SK-N-SH (cell line): ENCODE measurements around the gene SCGB1C1. TPM values are rescaled to one million over a fixed set of nuclear protein-coding genes. Genes with fewer than 3 reads are reported as not detected.

ENCODE experiments used
- CTCF ChIA-PET: fragments of 300-600, 350-600 bp; formaldehyde crosslinking; extraction: SDS; loops from one replicate; lab custom pipeline; 2021; lab: Yijun Ruan, JAX
- POLR2A ChIA-PET: fragments of 350-600 bp; sonication (Branson Sonifier 250); formaldehyde crosslinking; extraction: SDS; loops from one replicate; lab custom pipeline; 2020; ENCODE audit warnings: antibody characterized with exemption, inconsistent platforms; lab: Yijun Ruan, JAX
- DNase-seq: peaks from one replicate; pipeline ENCODE4 v3.0.0; 2012
- H2AFZ ChIP-seq: fragments of 200-600 bp; sonication (generic); 2 replicates; pipeline ENCODE4 v1.8.1; 2016; ENCODE audit warnings: antibody characterized with exemption, mild to moderate bottlenecking, low read depth
- H3F3A ChIP-seq: fragments of 200-600 bp; sonication (generic); replicated peaks from 2 replicates; pipeline ENCODE3; 2016; ENCODE audit warnings: antibody characterized with exemption, mild to moderate bottlenecking; ENCODE audit not compliant: insufficient read depth
- H3K27ac ChIP-seq, 2 experiments: fragments of 200-500 bp in 1 of 2; fragments of 200-600 bp in 1 of 2; sonication (Bioruptor generic) in 1 of 2; sonication (generic), shearing (Covaris generic) in 1 of 2; 2 replicates each; pipeline versions ENCODE4 v1.5.1 to v1.6.1; 2014 to 2016; ENCODE audit warnings: low read depth in 2 of 2, inconsistent platforms in 1 of 2, low read length in 1 of 2, mild to moderate bottlenecking in 1 of 2, mixed read lengths in 1 of 2
- H3K27me3 ChIP-seq: fragments of 200-600 bp; sonication (generic), shearing (Covaris generic); 2 replicates; pipeline ENCODE4 v1.6.1; 2016; ENCODE audit warnings: mixed run types; ENCODE audit not compliant: insufficient read depth
- H3K36me3 ChIP-seq, 2 experiments: fragments of 200-500 bp in 1 of 2; fragments of 200-600 bp in 1 of 2; sonication (Bioruptor generic) in 1 of 2; sonication (generic) in 1 of 2; replicated peaks in 1 of 2; 2 replicates each; pipeline versions ENCODE3 to v1.5.1; 2014 to 2016; ENCODE audit warnings: low read length in 1 of 2, mild to moderate bottlenecking in 1 of 2; ENCODE audit not compliant: insufficient read depth in 2 of 2, control insufficient read depth in 1 of 2
- H3K4me1 ChIP-seq, 2 experiments: fragments of 200-500 bp in 1 of 2; fragments of 200-600 bp in 1 of 2; sonication (Bioruptor generic) in 1 of 2; sonication (generic), shearing (Covaris generic) in 1 of 2; 2 replicates each; pipeline versions ENCODE4 v1.5.1 to v1.6.1; 2014 to 2016; ENCODE audit warnings: low read depth in 1 of 2, low read length in 1 of 2, mixed run types in 1 of 2; ENCODE audit not compliant: insufficient read depth in 2 of 2, control insufficient read depth in 1 of 2
- H3K4me2 ChIP-seq: fragments of 200-600 bp; sonication (generic), shearing (Covaris generic); 2 replicates; pipeline ENCODE4 v1.6.1; 2017; ENCODE audit warnings: mixed run types
- H3K4me3 ChIP-seq, 2 experiments: fragments of 200-500 bp in 1 of 2; fragments of 200-600 bp in 1 of 2; sonication (Bioruptor generic) in 1 of 2; sonication (generic), shearing (Covaris generic) in 1 of 2; 2 replicates each; pipeline versions ENCODE4 v1.5.1 to v1.8.1; 2014 to 2016; ENCODE audit warnings: low read depth in 2 of 2, inconsistent platforms in 1 of 2, low read length in 1 of 2, mild to moderate bottlenecking in 1 of 2, mixed read lengths in 1 of 2, moderate library complexity in 1 of 2
- H3K79me2 ChIP-seq: fragments of 200-600 bp; sonication (generic); 2 replicates; pipeline ENCODE4 v1.8.1; 2017; ENCODE audit warnings: mild to moderate bottlenecking; ENCODE audit not compliant: insufficient read depth
- H3K9ac ChIP-seq: fragments of 200-600 bp; sonication (generic); 2 replicates; pipeline ENCODE4 v1.6.1; 2017; ENCODE audit warnings: mixed run types
- H3K9me2 ChIP-seq: fragments of 200-600 bp; sonication (generic); 2 replicates; pipeline ENCODE4 v1.6.1; 2017; ENCODE audit warnings: mixed run types
- H3K9me3 ChIP-seq: fragments of 200-600 bp; sonication (generic); 2 replicates; pipeline ENCODE4 v1.6.1; 2017; ENCODE audit warnings: mixed run types, mild to moderate bottlenecking, moderate library complexity
- H4K20me1 ChIP-seq: fragments of 200-600 bp; sonication (generic); 2 replicates; pipeline ENCODE4 v1.6.1; 2017; ENCODE audit warnings: mild to moderate bottlenecking, mixed run types; ENCODE audit not compliant: insufficient read depth
- FOXM1 ChIP-seq: IDR thresholded peaks from 2 replicates; pipeline ENCODE4 v1.4.0; 2012; ENCODE audit warnings: low read depth, mild to moderate bottlenecking
- GABPA ChIP-seq: IDR thresholded peaks from 2 replicates; pipeline ENCODE4 v1.4.0; 2012; ENCODE audit warnings: low read depth, mild to moderate bottlenecking
- GATA2 ChIP-seq: sonication (generic); formaldehyde crosslinking; IDR thresholded peaks from 2 replicates; pipeline ENCODE4 v1.5.0; 2020; ENCODE audit warnings: mild to moderate bottlenecking, missing genetic modification reagents
- JUND ChIP-seq: IDR thresholded peaks from 2 replicates; pipeline ENCODE4 v1.4.0; 2012
- MEF2A ChIP-seq: IDR thresholded peaks from 2 replicates; pipeline ENCODE4 v1.4.0; 2012; ENCODE audit warnings: low read depth, borderline replicate concordance
- NFIC ChIP-seq: IDR thresholded peaks from 2 replicates; pipeline ENCODE4 v1.4.0; 2012; ENCODE audit warnings: borderline replicate concordance
- NRF1 ChIP-seq: IDR thresholded peaks from 2 replicates; pipeline ENCODE4 v1.6.1; 2012; ENCODE audit warnings: low read depth, mild to moderate bottlenecking, low read length
- RCOR1 ChIP-seq: fragments of 150-350 bp; IDR thresholded peaks from 2 replicates; pipeline ENCODE4 v1.6.1; 2017; ENCODE audit warnings: antibody characterized with exemption, low read length
- RFX5 ChIP-seq: IDR thresholded peaks from 2 replicates; pipeline ENCODE4 v1.6.1; 2012; ENCODE audit warnings: mild to moderate bottlenecking, improper control_type of control experiment, low read length
- SIN3A ChIP-seq: IDR thresholded peaks from 2 replicates; pipeline ENCODE4 v1.6.1; 2012; ENCODE audit warnings: low read depth, mild to moderate bottlenecking, low read length, moderate library complexity, borderline replicate concordance
- SMC3 ChIP-seq: IDR thresholded peaks from 2 replicates; pipeline ENCODE4 v1.6.1; 2012; ENCODE audit warnings: low read depth, low read length, improper control_type of control experiment
- TAF1 ChIP-seq: IDR thresholded peaks from 2 replicates; pipeline ENCODE4 v1.6.1; 2012; ENCODE audit warnings: low read depth, mild to moderate bottlenecking, low read length, moderate library complexity, borderline replicate concordance
- TCF12 ChIP-seq: IDR thresholded peaks from 2 replicates; pipeline ENCODE4 v1.4.0; 2012
- TEAD4 ChIP-seq: IDR thresholded peaks from 2 replicates; pipeline ENCODE4 v1.4.0; 2012; ENCODE audit warnings: mild to moderate bottlenecking, borderline replicate concordance; ENCODE audit not compliant: insufficient read depth
- YY1 ChIP-seq: IDR thresholded peaks from 2 replicates; pipeline ENCODE4 v1.4.0; 2012; ENCODE audit warnings: low read depth, mild to moderate bottlenecking
- whole genome bisulfite sequencing: methylation state at CpG from one replicate; pipeline ENCODE4 v1.1.6; 2017; ENCODE audit warnings: low lambda C conversion rate; 5-methylcytosine and 5-hydroxymethylcytosine counted together
- polyA plus RNA-seq, 3 experiments: library from polyadenylated mRNA; depleted of rRNA; stranded (reverse); fragments of >200 nt; gene quantifications; 2 replicates each; pipeline ENCODE4 v1.2.3, GENCODE V29; 2012
- TF ChIP-seq, protein P1 (sequence below): IDR thresholded peaks from 2 replicates; pipeline ENCODE4; 2012
- TF ChIP-seq, protein P2 (sequence below): IDR thresholded peaks from 2 replicates; pipeline ENCODE4 v1.4.0; 2012; ENCODE audit warnings: low read depth, borderline replicate concordance
- TF ChIP-seq, protein P3 (sequence below): IDR thresholded peaks from 2 replicates; pipeline ENCODE4 v1.6.1; 2012; ENCODE audit warnings: mild to moderate bottlenecking, low read depth, low read length, moderate library complexity
- TF ChIP-seq, protein P4 (sequence below): fragments of 200-600 bp; sonication (generic); IDR thresholded peaks from 2 replicates; pipeline ENCODE4 v1.6.1; 2017; ENCODE audit warnings: antibody characterized with exemption, mild to moderate bottlenecking, moderate library complexity

The SCGB1C1 gene
- polyA plus RNA-seq, 1 of the 3 experiments (the other 2 are of a cell fraction) = not detected

DNA sequence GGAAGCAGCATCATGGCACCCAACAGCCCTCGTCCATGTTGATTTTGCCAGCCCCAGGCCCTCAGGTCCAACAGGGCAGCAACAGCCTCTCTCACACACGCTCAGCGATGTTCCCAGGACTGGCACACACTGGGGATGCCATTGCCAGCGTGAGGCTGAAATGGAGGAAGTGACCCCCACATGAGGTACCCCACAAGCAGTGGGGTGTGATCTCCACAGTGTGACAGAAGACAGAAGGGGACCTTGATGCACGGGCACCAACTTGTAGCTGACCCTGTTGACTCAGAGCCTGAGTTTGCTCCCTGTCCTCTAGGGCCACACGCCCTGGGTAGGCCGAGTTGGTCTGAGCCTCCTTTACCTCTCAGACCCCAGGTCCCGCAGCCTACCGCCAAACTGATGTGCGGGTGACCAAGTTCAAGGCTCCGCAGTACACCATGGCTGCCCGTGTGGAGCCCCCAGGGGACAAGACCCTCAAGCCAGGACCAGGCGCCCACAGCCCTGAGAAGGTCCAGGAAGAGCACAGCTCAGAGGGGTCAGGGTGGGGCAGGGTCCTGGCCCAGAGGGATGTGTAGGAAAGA lies 6.2 kb downstream of the SCGB1C1 start:
- Histone ChIP-seq H3K9me3 (no peaks in the 10 kb centered on the region), H3K4me2 (no peak overlapping the region), H3K27me3 (no peaks in the 10 kb centered on the region), H3K4me1 (no peaks in the 10 kb centered on the region), H4K20me1 (peaks cover 17% of the 10 kb centered on the region), H2AFZ (no peak overlapping the region), H3K9ac (no peak overlapping the region), H3K9me2 (no peaks in the 10 kb centered on the region), H3K36me3 (peaks cover 10 to 18% of the 10 kb centered on the region in 2 experiments), H3K27ac (no peak overlapping the region), H3K79me2 (peaks cover 8% of the 10 kb centered on the region; the same call in 1 of the 2 replicates), H3K4me3 (no peak overlapping the region), H3F3A (no peaks in the 10 kb centered on the region)
- TF ChIP-seq RCOR1 (no peak), TEAD4 (no peak), FOXM1 (no peak), TCF12 (no peak), MEF2A (no peak), NRF1 (no peak), SIN3A (no peak), YY1 (no peak), SMC3 (no peak), NFIC (no peak), TAF1 (no peak), GABPA (no peak), JUND (no peak), RFX5 (no peak), GATA2 (CRISPR knock-in tag) (no peak)
- TF ChIP-seq, protein P1, sequence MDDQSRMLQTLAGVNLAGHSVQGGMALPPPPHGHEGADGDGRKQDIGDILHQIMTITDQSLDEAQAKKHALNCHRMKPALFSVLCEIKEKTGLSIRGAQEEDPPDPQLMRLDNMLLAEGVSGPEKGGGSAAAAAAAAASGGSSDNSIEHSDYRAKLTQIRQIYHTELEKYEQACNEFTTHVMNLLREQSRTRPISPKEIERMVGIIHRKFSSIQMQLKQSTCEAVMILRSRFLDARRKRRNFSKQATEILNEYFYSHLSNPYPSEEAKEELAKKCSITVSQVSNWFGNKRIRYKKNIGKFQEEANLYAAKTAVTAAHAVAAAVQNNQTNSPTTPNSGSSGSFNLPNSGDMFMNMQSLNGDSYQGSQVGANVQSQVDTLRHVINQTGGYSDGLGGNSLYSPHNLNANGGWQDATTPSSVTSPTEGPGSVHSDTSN = no peak
- TF ChIP-seq, protein P2, sequence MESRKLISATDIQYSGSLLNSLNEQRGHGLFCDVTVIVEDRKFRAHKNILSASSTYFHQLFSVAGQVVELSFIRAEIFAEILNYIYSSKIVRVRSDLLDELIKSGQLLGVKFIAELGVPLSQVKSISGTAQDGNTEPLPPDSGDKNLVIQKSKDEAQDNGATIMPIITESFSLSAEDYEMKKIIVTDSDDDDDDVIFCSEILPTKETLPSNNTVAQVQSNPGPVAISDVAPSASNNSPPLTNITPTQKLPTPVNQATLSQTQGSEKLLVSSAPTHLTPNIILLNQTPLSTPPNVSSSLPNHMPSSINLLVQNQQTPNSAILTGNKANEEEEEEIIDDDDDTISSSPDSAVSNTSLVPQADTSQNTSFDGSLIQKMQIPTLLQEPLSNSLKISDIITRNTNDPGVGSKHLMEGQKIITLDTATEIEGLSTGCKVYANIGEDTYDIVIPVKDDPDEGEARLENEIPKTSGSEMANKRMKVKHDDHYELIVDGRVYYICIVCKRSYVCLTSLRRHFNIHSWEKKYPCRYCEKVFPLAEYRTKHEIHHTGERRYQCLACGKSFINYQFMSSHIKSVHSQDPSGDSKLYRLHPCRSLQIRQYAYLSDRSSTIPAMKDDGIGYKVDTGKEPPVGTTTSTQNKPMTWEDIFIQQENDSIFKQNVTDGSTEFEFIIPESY = no peak
- TF ChIP-seq, protein P3, sequence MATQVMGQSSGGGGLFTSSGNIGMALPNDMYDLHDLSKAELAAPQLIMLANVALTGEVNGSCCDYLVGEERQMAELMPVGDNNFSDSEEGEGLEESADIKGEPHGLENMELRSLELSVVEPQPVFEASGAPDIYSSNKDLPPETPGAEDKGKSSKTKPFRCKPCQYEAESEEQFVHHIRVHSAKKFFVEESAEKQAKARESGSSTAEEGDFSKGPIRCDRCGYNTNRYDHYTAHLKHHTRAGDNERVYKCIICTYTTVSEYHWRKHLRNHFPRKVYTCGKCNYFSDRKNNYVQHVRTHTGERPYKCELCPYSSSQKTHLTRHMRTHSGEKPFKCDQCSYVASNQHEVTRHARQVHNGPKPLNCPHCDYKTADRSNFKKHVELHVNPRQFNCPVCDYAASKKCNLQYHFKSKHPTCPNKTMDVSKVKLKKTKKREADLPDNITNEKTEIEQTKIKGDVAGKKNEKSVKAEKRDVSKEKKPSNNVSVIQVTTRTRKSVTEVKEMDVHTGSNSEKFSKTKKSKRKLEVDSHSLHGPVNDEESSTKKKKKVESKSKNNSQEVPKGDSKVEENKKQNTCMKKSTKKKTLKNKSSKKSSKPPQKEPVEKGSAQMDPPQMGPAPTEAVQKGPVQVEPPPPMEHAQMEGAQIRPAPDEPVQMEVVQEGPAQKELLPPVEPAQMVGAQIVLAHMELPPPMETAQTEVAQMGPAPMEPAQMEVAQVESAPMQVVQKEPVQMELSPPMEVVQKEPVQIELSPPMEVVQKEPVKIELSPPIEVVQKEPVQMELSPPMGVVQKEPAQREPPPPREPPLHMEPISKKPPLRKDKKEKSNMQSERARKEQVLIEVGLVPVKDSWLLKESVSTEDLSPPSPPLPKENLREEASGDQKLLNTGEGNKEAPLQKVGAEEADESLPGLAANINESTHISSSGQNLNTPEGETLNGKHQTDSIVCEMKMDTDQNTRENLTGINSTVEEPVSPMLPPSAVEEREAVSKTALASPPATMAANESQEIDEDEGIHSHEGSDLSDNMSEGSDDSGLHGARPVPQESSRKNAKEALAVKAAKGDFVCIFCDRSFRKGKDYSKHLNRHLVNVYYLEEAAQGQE = no peak
- TF ChIP-seq, protein P4, sequence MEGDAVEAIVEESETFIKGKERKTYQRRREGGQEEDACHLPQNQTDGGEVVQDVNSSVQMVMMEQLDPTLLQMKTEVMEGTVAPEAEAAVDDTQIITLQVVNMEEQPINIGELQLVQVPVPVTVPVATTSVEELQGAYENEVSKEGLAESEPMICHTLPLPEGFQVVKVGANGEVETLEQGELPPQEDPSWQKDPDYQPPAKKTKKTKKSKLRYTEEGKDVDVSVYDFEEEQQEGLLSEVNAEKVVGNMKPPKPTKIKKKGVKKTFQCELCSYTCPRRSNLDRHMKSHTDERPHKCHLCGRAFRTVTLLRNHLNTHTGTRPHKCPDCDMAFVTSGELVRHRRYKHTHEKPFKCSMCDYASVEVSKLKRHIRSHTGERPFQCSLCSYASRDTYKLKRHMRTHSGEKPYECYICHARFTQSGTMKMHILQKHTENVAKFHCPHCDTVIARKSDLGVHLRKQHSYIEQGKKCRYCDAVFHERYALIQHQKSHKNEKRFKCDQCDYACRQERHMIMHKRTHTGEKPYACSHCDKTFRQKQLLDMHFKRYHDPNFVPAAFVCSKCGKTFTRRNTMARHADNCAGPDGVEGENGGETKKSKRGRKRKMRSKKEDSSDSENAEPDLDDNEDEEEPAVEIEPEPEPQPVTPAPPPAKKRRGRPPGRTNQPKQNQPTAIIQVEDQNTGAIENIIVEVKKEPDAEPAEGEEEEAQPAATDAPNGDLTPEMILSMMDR = no peak
- no peak for DNase-seq
- WGBS = 65% methylated on average over 6 of the region's 13 CpGs
- ChIA-PET CTCF (interaction anchor here (1.0 to 1.2 kb wide), 2 partner anchors 23 to 320 kb away, joined by 3 read pairs; no protein-coding TSS in a partner anchor), POLR2A (no interaction called here)
